GM08714 (cell line): ENCODE measurements around the gene ZNF853.
"Not testable (repeated sequence)": the region's sequence is repeated elsewhere in the genome, so short reads cannot be mapped to it uniquely, and the experiment has no call there.

Experiments used
- H3K4me3 ChIP-seq: fragments of 200-500 bp; sonication (Bioruptor generic); 2 replicates; pipeline ENCODE4 v1.5.1; 2014; ENCODE audit warnings: mild to moderate bottlenecking, low read length, inconsistent platforms
- ZNF274 ChIP-seq: IDR thresholded peaks from 2 replicates; pipeline ENCODE4 v1.6.1; 2012; ENCODE audit warnings: mild to moderate bottlenecking, low read depth, low read length

The ZNF853 gene

DNA sequence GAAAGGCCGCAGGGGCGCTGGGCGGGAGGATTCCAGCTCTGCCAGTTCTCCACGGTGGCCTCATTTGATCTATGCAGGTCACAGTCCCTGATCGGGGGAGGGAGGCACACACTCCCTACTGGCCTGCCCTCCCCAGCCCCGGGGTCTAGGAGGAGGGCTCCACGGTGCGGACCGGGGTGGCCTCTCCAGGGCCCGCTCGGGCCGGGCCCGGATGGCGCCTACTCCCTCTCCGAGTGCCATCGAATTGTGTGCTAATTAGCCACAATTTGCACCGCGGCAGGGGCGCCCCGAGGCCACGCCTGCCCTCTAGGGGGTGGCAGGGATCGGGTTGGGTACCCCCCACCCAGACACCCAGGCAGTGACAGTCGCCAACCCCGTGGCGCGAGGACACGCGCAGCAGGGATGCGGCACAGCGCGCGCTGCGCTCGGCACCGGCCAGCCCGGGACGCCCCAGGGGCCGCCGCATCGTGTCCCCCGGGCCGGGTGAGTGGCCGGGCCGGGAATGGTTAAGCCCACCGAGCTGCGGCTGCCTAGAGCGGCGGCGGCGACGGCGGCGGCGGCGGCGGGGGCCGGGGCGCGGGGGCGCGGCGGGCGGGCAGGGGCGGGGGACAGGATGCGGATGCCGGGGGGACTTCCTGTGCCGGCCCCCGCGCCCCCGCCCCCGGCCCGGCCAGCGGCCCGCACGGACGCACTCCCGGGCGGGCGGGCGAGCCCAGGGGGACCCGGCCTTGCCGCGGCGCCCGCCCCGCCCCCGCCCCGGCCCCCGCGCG, at the start of gene ZNF853:
Gene ZNF853, plus strand, starts transcription at position 658 of the 770 bp plus-strand sequence. CDS start 565 bp downstream, outside the sequence.
- peak within 1 kb of the TSS; percentile 10 for H3K4me3 ChIP-seq
- TF ChIP-seq ZNF274 = no peak

DNA sequence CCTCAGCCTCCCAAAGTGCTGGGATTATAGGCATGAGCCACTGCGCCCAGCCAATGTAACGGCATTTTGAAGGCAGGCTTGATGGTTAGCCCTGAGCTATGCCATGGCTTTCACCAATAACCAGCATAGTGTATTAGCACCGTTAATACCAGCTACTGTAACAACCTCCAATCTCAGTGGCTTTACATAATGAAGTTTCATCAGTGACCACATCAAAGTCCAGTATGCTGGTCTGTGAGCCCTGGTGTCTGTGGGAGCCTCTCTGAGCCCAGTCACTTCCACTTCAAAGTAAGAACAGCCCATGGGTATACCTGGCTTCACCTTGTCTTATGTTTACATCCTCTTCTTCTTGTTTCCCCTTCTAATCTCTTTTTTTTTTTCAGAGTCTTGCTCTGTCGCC, 49.8 kb upstream of the ZNF853 start:
- no peak overlapping the region for H3K4me3 ChIP-seq
- TF ChIP-seq ZNF274 = no peak

GRCh38 chr7:6567886-6568285, 47.5 kb upstream of the ZNF853 start:
- H3K4me3 ChIP-seq = no peak overlapping the region
- no peak for TF ChIP-seq ZNF274

DNA sequence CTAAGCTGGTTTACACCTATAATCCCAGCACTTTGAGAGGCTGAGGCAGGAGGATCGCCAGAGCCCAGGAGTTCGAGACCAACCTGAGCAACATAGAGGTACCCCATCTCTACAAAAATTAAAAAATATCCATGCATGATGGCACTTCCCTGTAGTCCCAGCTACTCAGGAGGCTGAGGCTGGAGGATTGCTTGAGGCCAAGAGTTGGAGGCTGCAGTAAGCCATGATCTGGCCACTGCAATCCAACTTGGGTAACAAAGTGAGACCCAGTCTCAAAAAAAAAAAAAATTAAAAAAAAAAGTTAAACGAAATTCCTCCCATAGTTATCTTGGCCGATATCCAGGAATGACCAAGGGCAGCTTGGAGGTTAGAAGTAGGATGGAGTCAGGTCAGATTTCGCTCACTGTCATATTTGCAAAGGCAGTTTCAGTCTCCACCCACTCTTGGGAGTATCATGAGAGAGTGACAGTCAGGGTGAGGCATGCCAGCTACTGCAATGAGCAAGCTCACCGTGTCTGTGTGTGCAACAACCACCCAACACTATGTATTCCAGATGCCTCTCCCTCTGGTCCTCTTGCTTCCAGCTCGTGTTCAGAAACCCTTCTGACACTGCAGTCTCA, 44.1 kb upstream of the ZNF853 start:
- TF ChIP-seq ZNF274 = no peak
- no peak overlapping the region for H3K4me3 ChIP-seq

- no peak for TF ChIP-seq ZNF274
- H3K4me3 ChIP-seq = no peak overlapping the region
Measured at GRCh38 chr7:6575281-6576023, 40.0 kb upstream of the ZNF853 start.

DNA sequence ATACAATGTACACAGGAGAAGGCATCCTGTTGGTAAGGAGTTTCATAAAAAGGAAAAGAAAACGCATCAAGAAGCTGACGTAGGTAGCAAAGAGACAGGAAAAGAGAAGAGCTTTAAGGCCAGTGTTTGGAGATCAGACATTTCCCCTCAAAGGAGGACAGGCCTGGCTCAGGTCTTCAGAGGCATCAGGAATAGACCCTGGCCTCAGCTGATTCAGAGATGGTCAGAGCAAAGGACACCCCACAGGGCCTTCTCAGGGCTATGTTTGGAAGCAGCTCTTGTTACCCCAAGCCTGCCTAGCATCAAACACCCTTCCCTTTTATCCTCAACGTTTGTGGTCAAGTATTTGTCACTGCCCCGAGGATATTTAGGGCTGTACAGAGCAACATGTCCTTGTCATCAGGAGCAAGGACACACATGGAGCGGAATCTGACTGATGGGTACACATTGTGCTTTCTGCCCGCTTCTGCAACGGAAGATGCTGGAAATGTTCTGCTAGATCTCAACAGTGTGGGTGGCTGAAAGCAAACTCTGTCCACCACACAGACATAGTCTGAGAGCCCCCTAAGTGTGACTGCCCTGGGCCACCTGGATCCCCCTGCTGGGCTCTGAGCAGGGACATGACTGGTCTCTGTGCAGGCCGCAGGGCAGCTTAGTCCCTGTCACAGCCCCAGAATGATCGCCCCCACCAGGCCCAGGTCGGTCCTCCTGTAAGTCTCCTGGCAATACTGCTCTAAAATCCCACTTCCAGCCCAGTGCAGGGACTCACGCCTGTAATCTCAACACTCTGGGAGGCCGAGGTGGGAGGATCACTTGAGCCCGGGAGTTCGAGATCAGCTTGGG, 39.2 kb upstream of the ZNF853 start:
- no peak for TF ChIP-seq ZNF274
- peak overlapping the region; percentile 70 for H3K4me3 ChIP-seq

DNA sequence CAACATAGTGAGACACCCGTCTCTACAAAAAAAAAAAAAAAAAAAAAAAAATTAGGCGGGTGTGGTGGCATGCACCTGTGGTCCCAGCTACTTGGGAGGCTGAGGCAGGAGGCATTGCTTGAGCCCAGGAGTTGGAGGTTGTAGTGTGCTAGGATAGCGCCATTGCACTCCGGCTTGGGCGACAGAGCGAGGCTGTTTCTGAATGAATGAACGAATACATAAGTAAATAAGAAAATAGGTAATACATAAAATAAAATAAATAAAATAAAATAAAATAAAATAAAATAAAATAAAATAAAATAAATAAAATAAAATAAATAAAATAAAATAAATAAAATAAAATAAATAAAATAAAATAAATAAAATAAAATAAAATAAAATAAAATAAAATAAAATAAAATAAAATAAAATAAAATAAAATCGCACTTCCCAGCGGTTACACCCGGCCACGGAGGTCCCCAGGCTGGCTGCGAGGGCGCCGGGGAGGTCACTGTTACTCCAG, 38.5 kb upstream of the ZNF853 start:
- H3K4me3 ChIP-seq = peak overlapping the region; percentile 89

DNA sequence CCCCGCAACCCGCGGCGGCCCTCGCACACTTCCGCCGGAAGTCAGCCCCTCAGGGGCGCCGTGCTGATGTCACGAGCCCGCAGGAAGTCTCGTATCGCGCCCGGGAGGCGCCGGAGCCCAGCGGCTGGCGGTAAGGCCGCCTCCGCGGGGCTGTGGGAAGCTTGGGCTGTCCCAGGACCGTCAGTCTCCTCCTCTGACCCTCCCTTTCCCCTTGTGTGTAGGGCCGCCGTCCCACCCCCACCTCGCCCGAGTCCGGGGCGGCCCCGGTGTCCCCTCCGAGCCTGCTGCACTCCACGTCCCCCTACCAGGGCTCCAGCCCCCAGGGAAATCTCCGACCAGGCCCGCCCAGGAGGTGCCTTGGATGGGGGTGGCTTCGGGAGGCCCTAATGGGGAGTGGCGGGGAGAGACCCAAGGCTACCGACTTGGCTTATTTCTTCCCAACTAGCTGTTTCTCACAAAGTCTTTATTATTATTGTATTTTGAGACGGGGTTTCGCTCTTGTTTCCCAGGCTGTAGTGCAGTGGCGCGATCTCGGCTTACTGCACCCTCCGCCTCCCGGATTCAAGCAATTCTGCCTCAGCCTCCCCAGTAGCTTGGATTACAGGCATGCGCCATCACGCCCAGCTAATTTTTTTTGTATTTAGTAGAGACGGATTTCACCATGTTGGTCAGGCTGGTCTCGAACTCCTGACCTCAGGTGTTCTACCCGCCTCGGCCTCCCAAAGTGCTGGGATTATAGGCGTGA, 37.9 kb upstream of the ZNF853 start, which contains the start of gene ZDHHC4:
Gene ZDHHC4, plus strand, starts transcription at position 86 of the 745 bp plus-strand sequence. CDS start 3,108 bp downstream, outside the sequence.
- peak within 1 kb of the TSS; percentile 89 for H3K4me3 ChIP-seq
- TF ChIP-seq ZNF274 = no peak

GRCh38 chr7:6578114-6579084, 37.0 kb upstream of the ZNF853 start:
- no peak for TF ChIP-seq ZNF274
- peak overlapping the region; percentile 89; the same call in 1 of the 2 replicates for H3K4me3 ChIP-seq

GRCh38 chr7:6579446-6579845, 36.0 kb upstream of the ZNF853 start:
- no peak overlapping the region for H3K4me3 ChIP-seq
- TF ChIP-seq ZNF274 = no peak

DNA sequence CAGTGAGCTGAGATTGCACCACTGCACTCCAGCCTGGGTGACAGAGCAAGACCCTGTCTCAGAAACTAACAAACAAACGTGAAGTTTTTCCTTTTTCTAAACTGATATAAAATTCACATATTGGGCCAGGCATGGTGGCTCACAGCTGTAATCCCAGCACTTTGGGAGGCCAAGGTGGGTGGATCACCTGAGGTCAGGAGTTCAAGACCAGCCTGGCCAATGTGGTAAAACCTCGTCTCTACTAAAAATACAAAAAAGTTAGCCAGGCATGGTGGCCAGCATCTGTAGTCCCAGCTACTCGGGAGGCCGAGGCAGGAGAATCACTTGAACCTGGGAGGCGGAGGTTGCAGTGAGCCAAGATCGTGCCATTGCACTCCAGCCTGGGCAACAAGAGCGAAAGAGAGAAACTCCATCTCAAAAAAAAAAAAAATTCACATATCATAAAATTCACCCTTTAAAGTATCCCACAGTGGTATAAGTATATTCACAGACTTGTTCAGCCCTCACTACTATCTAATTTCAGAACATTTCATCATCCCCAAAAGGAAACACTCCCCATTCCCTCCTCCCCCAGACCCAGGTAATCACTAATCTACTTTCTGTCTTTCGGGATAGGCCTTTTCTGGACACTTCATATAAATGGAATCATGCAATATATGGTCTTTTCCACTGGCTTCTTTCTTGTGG, 29.5 kb upstream of the ZNF853 start:
- H3K4me3 ChIP-seq = not testable (repeated sequence)
